Mucosa of rectum (tissue), 2 donors: ENCODE measurements around the gene GRIN2A.

Source experiments
- H3K27ac ChIP-seq, 2 donors: one replicate each; pipeline ENCODE4 v1.7.0; 2013; ENCODE audit warnings: inconsistent platforms in 2 of 2, low read depth in 2 of 2, low read length in 2 of 2
- H3K27me3 ChIP-seq, 2 donors: one replicate each; pipeline ENCODE4 v1.7.0; 2013; ENCODE audit warnings: low read length in 2 of 2; ENCODE audit not compliant: control insufficient read depth in 2 of 2, insufficient read depth in 2 of 2
- H3K36me3 ChIP-seq, 2 donors: one replicate each; pipeline ENCODE4 v1.7.0; 2013; ENCODE audit warnings: low read length in 2 of 2; ENCODE audit not compliant: control insufficient read depth in 2 of 2, insufficient read depth in 2 of 2
- H3K4me1 ChIP-seq, 2 donors: one replicate each; pipeline ENCODE4 v1.7.0; 2013; ENCODE audit warnings: low read length in 2 of 2, mild to moderate bottlenecking in 1 of 2; ENCODE audit not compliant: control insufficient read depth in 2 of 2, insufficient read depth in 2 of 2
- H3K4me3 ChIP-seq, 2 donors: one replicate each; pipeline ENCODE4 v1.7.0; 2013; ENCODE audit warnings: low read length in 2 of 2
- H3K9ac ChIP-seq, 2 donors: one replicate each; pipeline ENCODE4 v1.7.0; 2013; ENCODE audit warnings: low read length in 2 of 2, low read depth in 1 of 2, mild to moderate bottlenecking in 1 of 2
- H3K9me3 ChIP-seq, 2 donors: one replicate each; pipeline ENCODE4 v1.7.0; 2013; ENCODE audit warnings: low read length in 2 of 2; ENCODE audit not compliant: control insufficient read depth in 2 of 2
- donor health status: healthy.
- donor health status: Normal muscosa, but diverticular disease.

Gene GRIN2A

DNA sequence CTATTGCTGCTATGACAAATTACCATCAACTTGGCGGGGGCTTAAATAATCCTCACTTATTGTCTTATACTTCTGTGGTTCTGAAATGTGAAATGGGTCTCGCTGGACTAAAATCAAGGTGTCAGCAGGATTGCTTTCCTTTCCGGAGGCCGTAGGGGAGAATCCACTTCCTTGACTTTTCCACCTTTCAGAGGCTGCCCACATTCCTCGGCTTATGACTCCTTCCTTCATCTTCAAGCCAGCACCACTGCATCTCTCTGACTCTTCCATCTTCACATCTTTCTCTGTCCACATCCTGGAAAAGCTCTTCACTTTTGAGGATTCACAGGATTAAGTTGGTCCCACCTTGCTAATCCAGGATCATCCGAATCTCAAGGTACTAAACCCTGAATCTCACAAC, 217.8 kb downstream of the GRIN2A start:
- Histone ChIP-seq H3K36me3 (no peaks in the 10 kb centered on the region), H3K4me3 (no peak overlapping the region), H3K27me3 (no peaks in the 10 kb centered on the region), H3K9ac (no peak overlapping the region), H3K4me1 (no peaks in the 10 kb centered on the region), H3K9me3 (no peaks in the 10 kb centered on the region), H3K27ac (no peak overlapping the region)

GRCh38 chr16:9957433-9957832, 224.8 kb downstream of the GRIN2A start:
- Histone ChIP-seq H3K9ac (no peak overlapping the region), H3K27ac (no peak overlapping the region), H3K27me3 (no peaks in the 10 kb centered on the region), H3K9me3 (no peaks in the 10 kb centered on the region), H3K4me3 (no peak overlapping the region), H3K36me3 (no peaks in the 10 kb centered on the region), H3K4me1 (no peaks in the 10 kb centered on the region)

DNA sequence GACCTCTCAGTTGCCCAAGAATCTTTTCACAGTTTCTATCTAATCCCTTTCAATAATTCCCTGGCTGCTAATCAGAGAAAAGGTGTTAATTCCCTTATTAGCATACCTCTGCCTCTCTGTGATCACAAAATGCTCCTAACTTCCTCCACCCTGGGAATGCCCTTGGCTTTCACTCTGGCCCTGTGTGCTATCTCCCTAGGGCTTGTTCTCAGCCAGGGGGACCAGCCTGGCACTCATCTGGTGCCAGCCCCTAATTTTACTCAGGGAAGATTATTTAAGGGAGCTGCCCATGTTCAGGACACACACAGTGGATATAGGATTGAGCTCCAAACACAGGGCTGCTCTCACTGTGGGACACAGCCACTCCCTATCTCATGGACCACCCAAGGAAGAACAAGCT, 225.2 kb downstream of the GRIN2A start:
- Histone ChIP-seq H3K27ac (no peak overlapping the region), H3K9me3 (no peaks in the 10 kb centered on the region), H3K36me3 (no peaks in the 10 kb centered on the region), H3K9ac (no peak overlapping the region), H3K27me3 (no peaks in the 10 kb centered on the region), H3K4me3 (no peak overlapping the region), H3K4me1 (no peaks in the 10 kb centered on the region)

- Histone ChIP-seq H3K4me1 (no peaks in the 10 kb centered on the region), H3K27ac (no peak overlapping the region), H3K4me3 (no peak overlapping the region), H3K9ac (no peak overlapping the region), H3K36me3 (no peaks in the 10 kb centered on the region), H3K9me3 (no peaks in the 10 kb centered on the region), H3K27me3 (no peaks in the 10 kb centered on the region)
These were observed 226.6 kb downstream of the GRIN2A start for GRCh38 chr16:9955677-9956076.

- Histone ChIP-seq H3K27ac (no peak overlapping the region), H3K4me3 (no peak overlapping the region), H3K27me3 (no peaks in the 10 kb centered on the region), H3K36me3 (no peaks in the 10 kb centered on the region), H3K4me1 (no peaks in the 10 kb centered on the region), H3K9ac (no peak overlapping the region), H3K9me3 (no peaks in the 10 kb centered on the region)
These were observed 228.2 kb downstream of the GRIN2A start for GRCh38 chr16:9953908-9954570.

DNA sequence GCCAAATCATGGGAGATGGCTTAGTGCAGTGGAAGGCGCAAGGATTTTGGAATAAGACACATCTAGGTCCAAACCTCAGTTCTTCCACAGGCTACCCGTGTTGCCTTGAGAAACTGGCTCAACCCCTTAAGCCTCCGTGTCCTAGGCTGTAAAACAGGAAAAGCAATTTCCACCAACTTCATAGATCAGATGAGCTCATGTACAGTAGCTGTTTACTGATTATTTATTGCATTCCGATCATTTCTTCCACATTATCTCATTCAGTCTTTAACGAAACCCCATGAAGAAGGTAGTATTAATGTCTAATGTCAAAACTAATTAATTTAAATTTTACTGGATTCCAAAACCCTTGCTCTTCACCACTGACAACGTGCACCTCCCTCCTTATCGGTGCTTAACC, 231.6 kb downstream of the GRIN2A start:
- no peak overlapping the region for H3K4me3 ChIP-seq
- H3K4me1 ChIP-seq = no peaks in the 10 kb centered on the region
- H3K9me3 ChIP-seq = no peaks in the 10 kb centered on the region
- no peaks in the 10 kb centered on the region for H3K27me3 ChIP-seq
- no peaks in the 10 kb centered on the region for H3K36me3 ChIP-seq
- H3K9ac ChIP-seq = no peak overlapping the region
- H3K27ac ChIP-seq = no peak overlapping the region

DNA sequence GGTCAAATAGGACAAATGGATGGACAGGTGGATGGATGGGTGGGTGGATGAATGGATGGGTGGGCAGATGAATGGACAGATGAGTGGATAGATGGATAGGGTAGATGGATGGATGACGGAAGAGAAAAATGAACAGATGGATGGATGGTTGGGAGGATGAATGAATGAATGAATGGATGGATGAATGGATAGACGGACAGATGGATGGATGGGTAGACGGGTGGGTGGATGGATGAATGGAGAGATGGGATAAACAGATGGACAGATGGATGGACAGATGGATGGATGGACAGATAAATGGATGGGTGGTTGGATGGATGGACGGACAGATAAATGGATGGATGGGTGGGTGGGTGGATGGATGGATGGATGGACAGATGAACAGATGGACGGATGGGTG, 232.8 kb downstream of the GRIN2A start:
- Histone ChIP-seq H3K36me3 (no peaks in the 10 kb centered on the region), H3K4me1 (no peaks in the 10 kb centered on the region), H3K27me3 (no peaks in the 10 kb centered on the region), H3K9ac (no peak overlapping the region), H3K4me3 (no peak overlapping the region), H3K27ac (no peak overlapping the region), H3K9me3 (no peaks in the 10 kb centered on the region)

GRCh38 chr16:9948933-9949332, 233.3 kb downstream of the GRIN2A start:
- Histone ChIP-seq H3K36me3 (no peaks in the 10 kb centered on the region), H3K4me1 (no peaks in the 10 kb centered on the region), H3K27me3 (no peaks in the 10 kb centered on the region), H3K9me3 (no peaks in the 10 kb centered on the region), H3K9ac (no peak overlapping the region), H3K4me3 (no peak overlapping the region), H3K27ac (no peak overlapping the region)

GRCh38 chr16:9946022-9946720, 236.1 kb downstream of the GRIN2A start:
- Histone ChIP-seq H3K4me1 (no peaks in the 10 kb centered on the region), H3K9me3 (no peaks in the 10 kb centered on the region), H3K4me3 (no peak overlapping the region), H3K27ac (no peak overlapping the region), H3K36me3 (no peaks in the 10 kb centered on the region), H3K9ac (no peak overlapping the region), H3K27me3 (no peaks in the 10 kb centered on the region)

DNA sequence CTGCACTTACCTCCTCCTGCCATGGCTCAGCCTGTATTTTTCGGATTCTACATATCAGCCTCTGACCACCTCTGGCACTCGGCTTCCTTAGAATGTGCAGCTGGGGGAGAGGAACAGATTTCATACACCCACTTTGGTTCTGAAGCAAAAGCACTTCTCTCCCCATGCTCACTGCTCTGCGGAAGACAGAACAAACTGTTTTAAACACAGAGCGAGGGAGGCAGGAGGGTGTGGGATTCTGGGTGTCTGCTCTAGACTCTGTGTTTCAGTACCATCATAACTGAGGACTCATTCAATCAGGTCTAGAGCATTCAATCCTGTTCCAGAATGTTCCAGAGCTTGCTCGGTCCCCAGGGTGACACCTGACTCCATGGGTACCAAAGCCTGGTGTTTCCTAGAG, 239.1 kb downstream of the GRIN2A start:
- Histone ChIP-seq H3K27ac (no peak overlapping the region), H3K9me3 (no peaks in the 10 kb centered on the region), H3K36me3 (no peaks in the 10 kb centered on the region), H3K4me1 (no peaks in the 10 kb centered on the region), H3K27me3 (no peaks in the 10 kb centered on the region), H3K9ac (no peak overlapping the region), H3K4me3 (no peak overlapping the region)
